PC-3 (cell line): ENCODE results near the gene PTPRN2. TPM values are rescaled to one million over a fixed set of nuclear protein-coding genes. Genes with fewer than 3 reads are reported as not detected.

Source experiments
- ATAC-seq: fragments of 200-7000 bp; cut with Tn5 transposase; 2 replicates; pipeline ENCODE4 v1.9.1; 2020; ENCODE audit warnings: mild to moderate bottlenecking, moderate library complexity
- BruUV-seq: library from RNA; stranded (reverse); fragments of 400-500 nt; replicated peaks from 2 replicates; lab custom pipeline; 2021; lab: Mats Ljungman, UMichigan
- CTCF ChIA-PET: fragments of 300-600 bp; sonication (Branson Sonifier 250); formaldehyde crosslinking; loops from one replicate; lab custom pipeline; 2022; ENCODE audit warnings: antibody characterized with exemption; lab: Charles Lee
- POLR2A ChIA-PET: fragments of 300-600 bp; sonication (Branson Sonifier 250); formaldehyde crosslinking; loops from one replicate; lab custom pipeline; 2022; ENCODE audit warnings: antibody characterized with exemption; ENCODE audit not compliant: unreplicated experiment; lab: Charles Lee
- DNase-seq: peaks from one replicate; pipeline ENCODE4 v3.0.0-alpha.2; 2015
- H2AFZ ChIP-seq: fragments of 300-600 bp; sonication (generic); 2 replicates; pipeline ENCODE4 v1.6.0; 2016; ENCODE audit warnings: antibody characterized with exemption, low read length
- H3F3A ChIP-seq: fragments of 300-600 bp; sonication (generic); one replicate; pipeline ENCODE4 v1.6.0; 2017; ENCODE audit warnings: antibody characterized with exemption, low read length, control low read depth, mild to moderate bottlenecking; ENCODE audit not compliant: unreplicated experiment
- H3K27ac ChIP-seq: fragments of 300-600 bp; sonication (generic); 2 replicates; pipeline ENCODE4 v1.5.1; 2016; ENCODE audit warnings: mild to moderate bottlenecking, low read length
- H3K27me3 ChIP-seq: fragments of 300-600 bp; sonication (generic); 2 replicates; pipeline ENCODE4 v1.6.1; 2016; ENCODE audit warnings: low read length, mixed read lengths
- H3K36me3 ChIP-seq: fragments of 300-600 bp; sonication (generic); 2 replicates; pipeline ENCODE4 v1.6.1; 2016; ENCODE audit warnings: low read depth, mixed run types, low read length, mixed read lengths
- H3K4me1 ChIP-seq: fragments of 300-600 bp; sonication (generic); 2 replicates; pipeline ENCODE4 v1.5.1; 2016; ENCODE audit warnings: low read length; ENCODE audit not compliant: insufficient read depth
- H3K4me2 ChIP-seq: fragments of 300-600 bp; sonication (generic); 2 replicates; pipeline ENCODE4 v1.6.0; 2016; ENCODE audit warnings: low read length
- H3K4me3 ChIP-seq: fragments of 300-600 bp; sonication (generic); 2 replicates; pipeline ENCODE4 v1.5.1; 2016; ENCODE audit warnings: mild to moderate bottlenecking, low read length, mixed read lengths
- H3K79me2 ChIP-seq: fragments of 300-600 bp; sonication (generic); 2 replicates; pipeline ENCODE4 v1.6.1; 2017; ENCODE audit warnings: low read length, mixed read lengths
- H3K9ac ChIP-seq: fragments of 300-600 bp; sonication (generic); 2 replicates; pipeline ENCODE4 v1.6.0; 2016; ENCODE audit warnings: mild to moderate bottlenecking, low read length
- H3K9me2 ChIP-seq: fragments of 300-600 bp; sonication (generic); replicated peaks from 2 replicates; pipeline ENCODE4 v1.6.1; 2016; ENCODE audit warnings: mixed run types, low read length, mixed read lengths
- H3K9me3 ChIP-seq: fragments of 300-600 bp; sonication (generic); 2 replicates; pipeline ENCODE4 v1.6.1; 2016; ENCODE audit warnings: low read length, mixed read lengths
- H4K20me1 ChIP-seq: fragments of 300-600 bp; sonication (generic); 2 replicates; pipeline ENCODE4 v1.6.1; 2016; ENCODE audit warnings: low read length, mixed read lengths
- CTCF ChIP-seq: fragments of 300-600 bp; sonication (generic); conservative IDR thresholded peaks from 2 replicates; pipeline ENCODE4 v1.5.1; 2017; ENCODE audit warnings: antibody characterized with exemption, low read depth, mild to moderate bottlenecking, low read length
- EZH2 ChIP-seq: fragments of 300-600 bp; sonication (generic); IDR thresholded peaks from one replicate; pipeline ENCODE4 v1.6.1; 2017; ENCODE audit warnings: antibody characterized with exemption, mild to moderate bottlenecking, low read length; ENCODE audit not compliant: unreplicated experiment
- EZH2phosphoT487 ChIP-seq: fragments of 300-600 bp; sonication (generic); IDR thresholded peaks from 2 replicates; pipeline ENCODE4 v1.6.1; 2018; ENCODE audit warnings: mild to moderate bottlenecking, antibody characterized with exemption, low read length, borderline replicate concordance
- intact Hi-C: fragments of 100-400 bp; cut with micrococcal nuclease; formaldehyde crosslinking; loops from 2 replicates; pipeline ENCODE4 v1.9.0; 2023
- total RNA-seq: library from RNA; depleted of rRNA; stranded (reverse); fragments of >200 nt; gene quantifications from 2 replicates; pipeline ENCODE4 v1.2.3, GENCODE V29; 2014

PTPRN2 gene
- total RNA-seq, 1 experiment from 2014 or later, result 3.2 TPM

- no peak overlapping the region for H3K27ac ChIP-seq
- TF ChIP-seq EZH2 (no peak), CTCF (no peak), EZH2phosphoT487 (no peak)
- H3F3A ChIP-seq, result no peaks in the 10 kb centered on the region
- H2AFZ ChIP-seq, result no peak overlapping the region
- ChIA-PET CTCF (no interaction called here), POLR2A (no interaction called here)
- BruUV-seq, result no TSS peak
- DNase-seq, result no peak
- H3K36me3 ChIP-seq, result no peaks in the 10 kb centered on the region
- H3K4me3 ChIP-seq, result no peak overlapping the region
- no peaks in the 10 kb centered on the region for H4K20me1 ChIP-seq
- H3K9me2 ChIP-seq, result no peaks in the 10 kb centered on the region
- no peaks in the 10 kb centered on the region for H3K79me2 ChIP-seq
- no peak overlapping the region for H3K4me2 ChIP-seq
- H3K9ac ChIP-seq, result no peak overlapping the region
- no peak for ATAC-seq
- no peaks in the 10 kb centered on the region for H3K27me3 ChIP-seq
- no peaks in the 10 kb centered on the region for H3K9me3 ChIP-seq
- no peaks in the 10 kb centered on the region for H3K4me1 ChIP-seq
- intact Hi-C loops, result no loop called here
Observed at GRCh38 chr7:157990226-157990880, 597.3 kb downstream of the PTPRN2 start.

GRCh38 chr7:157989589-157989988 lies 598.0 kb downstream of the PTPRN2 start:
- Histone ChIP-seq H3K4me2 (no peak overlapping the region), H3K9me2 (no peaks in the 10 kb centered on the region), H3K9me3 (no peaks in the 10 kb centered on the region), H3K4me3 (no peak overlapping the region), H3K27ac (no peak overlapping the region), H3F3A (no peaks in the 10 kb centered on the region), H2AFZ (no peak overlapping the region), H3K79me2 (no peaks in the 10 kb centered on the region), H4K20me1 (no peaks in the 10 kb centered on the region), H3K4me1 (no peaks in the 10 kb centered on the region), H3K9ac (no peak overlapping the region), H3K36me3 (no peaks in the 10 kb centered on the region), H3K27me3 (no peaks in the 10 kb centered on the region)
- no peak for ATAC-seq
- DNase-seq, result no peak
- TF ChIP-seq CTCF, result no peak
- TF ChIP-seq EZH2phosphoT487, result no peak
- TF ChIP-seq EZH2, result no peak
- BruUV-seq, result no TSS peak
- ChIA-PET CTCF (no interaction called here), POLR2A (no interaction called here)
- intact Hi-C loops, result no loop called here

GRCh38 chr7:157987906-157988305 lies 599.7 kb downstream of the PTPRN2 start:
- H3K27ac ChIP-seq, result no peak overlapping the region
- no peaks in the 10 kb centered on the region for H4K20me1 ChIP-seq
- no peak overlapping the region for H3K4me3 ChIP-seq
- CTCF ChIA-PET, result no interaction called here
- no TSS peak for BruUV-seq
- intact Hi-C loops, result no loop called here
- POLR2A ChIA-PET, result no interaction called here
- H3K9ac ChIP-seq, result no peak overlapping the region
- no peak for DNase-seq
- ATAC-seq, result no peak
- H3K4me1 ChIP-seq, result no peaks in the 10 kb centered on the region
- H3K9me3 ChIP-seq, result no peaks in the 10 kb centered on the region
- TF ChIP-seq EZH2phosphoT487 (no peak), CTCF (no peak), EZH2 (no peak)
- H2AFZ ChIP-seq, result no peak overlapping the region
- no peaks in the 10 kb centered on the region for H3K9me2 ChIP-seq
- H3K4me2 ChIP-seq, result no peak overlapping the region
- H3F3A ChIP-seq, result no peaks in the 10 kb centered on the region
- no peaks in the 10 kb centered on the region for H3K79me2 ChIP-seq
- H3K36me3 ChIP-seq, result no peaks in the 10 kb centered on the region
- H3K27me3 ChIP-seq, result no peaks in the 10 kb centered on the region
